ENCODE results near the gene EEF1E1.

EEF1E1 gene

DNA sequence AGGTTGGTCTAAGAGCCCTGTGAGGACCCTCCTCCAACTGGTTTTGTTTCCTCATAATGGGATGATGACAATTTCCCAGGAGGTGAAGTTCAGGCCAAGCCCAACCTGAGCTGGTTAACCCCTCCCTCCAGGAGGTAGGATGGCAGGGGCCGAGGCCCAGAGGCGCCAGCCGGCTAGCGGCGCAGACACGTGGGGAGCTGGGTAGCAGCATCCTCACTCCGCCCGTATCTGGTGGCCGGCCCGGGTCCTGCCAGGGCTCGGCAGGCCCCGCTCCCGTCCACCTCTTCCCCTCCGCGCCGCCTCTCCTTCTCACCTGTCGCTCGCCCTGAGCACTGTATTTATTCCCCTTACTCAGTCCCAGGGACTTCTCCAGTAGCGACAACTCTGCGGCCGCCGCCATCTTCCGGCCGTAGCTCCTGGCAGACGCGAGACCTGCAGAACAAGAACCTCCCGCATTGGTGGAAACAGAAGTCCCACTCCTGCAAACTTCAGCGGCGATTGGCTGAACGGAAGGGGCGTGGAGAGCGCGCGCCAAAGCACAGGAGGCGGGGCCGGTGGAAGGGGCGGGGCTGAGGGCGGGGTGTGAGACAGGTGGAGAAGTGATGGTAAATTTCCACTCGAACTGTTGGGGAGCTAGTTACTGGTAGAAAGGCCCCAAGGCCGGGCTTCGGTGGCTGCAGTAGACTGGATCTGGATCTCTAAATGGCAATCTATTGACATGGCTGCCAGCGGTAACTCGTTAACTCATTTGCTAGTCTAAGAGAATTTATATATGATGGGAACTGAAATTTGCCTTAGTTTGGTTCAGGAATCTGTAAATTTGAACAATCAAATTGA, at the start of gene EEF1E1:
TSS of gene EEF1E1 (minus strand) at position 427 of the 837 bp plus-strand sequence. CDS start at position 400, 27 bp downstream.
- peak; percentile 95 for DNase-seq (ENCODE audit: low read depth, low spot score)

DNA sequence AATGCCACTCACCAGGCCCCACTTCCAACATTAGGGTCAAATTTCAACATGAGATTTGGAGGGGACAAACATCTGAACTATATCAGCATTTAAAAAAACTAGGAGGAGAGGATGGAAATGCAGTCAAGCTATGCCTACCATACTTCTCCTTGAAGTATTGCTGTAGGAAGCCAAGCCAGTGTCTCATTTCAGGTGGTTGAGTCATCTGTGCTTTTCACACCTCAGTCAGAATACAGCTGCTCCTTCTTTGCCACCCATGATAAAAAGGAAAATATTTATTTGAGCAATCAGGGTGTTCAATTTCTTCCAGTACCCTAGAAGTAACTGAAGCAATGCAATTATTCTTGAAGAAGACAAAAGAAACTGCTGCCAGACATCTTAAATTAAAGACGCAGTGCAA, 47.0 kb upstream of the EEF1E1 start:
- no peak for DNase-seq (ENCODE audit: low read depth, low spot score)

- DNase-seq (ENCODE audit: low read depth, low spot score), result no peak
These were observed 41.6 kb upstream of the EEF1E1 start for GRCh38 chr6:8143945-8144344.

GRCh38 chr6:8139451-8139850, 37.1 kb upstream of the EEF1E1 start:
- no peak for DNase-seq (ENCODE audit: low read depth, low spot score)

- DNase-seq (ENCODE audit: low read depth, low spot score), result peak; percentile 20
These were observed 35.2 kb upstream of the EEF1E1 start for GRCh38 chr6:8137529-8137939.

- DNase-seq (ENCODE audit: low read depth, low spot score), result no peak
These were observed 32.9 kb upstream of the EEF1E1 start for GRCh38 chr6:8135276-8135675.

- no peak for DNase-seq (ENCODE audit: low read depth, low spot score)
These were observed 29.8 kb upstream of the EEF1E1 start for GRCh38 chr6:8132130-8132529.

DNA sequence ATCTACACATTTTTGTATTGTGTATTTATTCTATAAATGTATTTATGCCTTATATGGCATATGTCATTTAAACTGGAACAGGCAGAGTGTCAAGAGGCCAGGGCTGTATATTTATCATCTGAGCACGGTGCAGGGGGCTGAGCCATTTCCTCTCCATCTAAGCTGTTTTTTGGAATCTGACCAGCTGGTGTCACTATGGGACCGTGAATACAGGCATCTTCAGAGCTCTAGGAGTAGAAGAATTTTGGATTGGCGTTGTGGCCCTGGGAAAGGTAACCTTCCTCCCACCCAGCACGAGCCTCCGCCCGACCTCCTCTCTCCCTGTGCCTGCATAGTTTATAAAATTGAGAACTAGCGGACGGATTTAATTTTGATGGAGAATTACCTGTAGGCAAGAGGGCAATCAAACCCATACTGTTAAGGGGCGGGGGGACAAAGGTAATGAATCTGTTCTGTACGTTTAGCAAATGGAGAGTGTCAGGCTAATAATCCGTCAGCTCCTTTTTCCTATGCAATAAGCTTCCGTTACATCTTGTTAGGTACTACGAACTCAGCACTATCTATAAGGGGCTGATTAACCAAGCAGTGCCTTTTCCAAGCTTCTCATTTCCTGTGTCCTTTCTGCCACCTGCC, 29.0 kb upstream of the EEF1E1 start:
- DNase-seq (ENCODE audit: low read depth, low spot score), result peak; percentile 74

DNA sequence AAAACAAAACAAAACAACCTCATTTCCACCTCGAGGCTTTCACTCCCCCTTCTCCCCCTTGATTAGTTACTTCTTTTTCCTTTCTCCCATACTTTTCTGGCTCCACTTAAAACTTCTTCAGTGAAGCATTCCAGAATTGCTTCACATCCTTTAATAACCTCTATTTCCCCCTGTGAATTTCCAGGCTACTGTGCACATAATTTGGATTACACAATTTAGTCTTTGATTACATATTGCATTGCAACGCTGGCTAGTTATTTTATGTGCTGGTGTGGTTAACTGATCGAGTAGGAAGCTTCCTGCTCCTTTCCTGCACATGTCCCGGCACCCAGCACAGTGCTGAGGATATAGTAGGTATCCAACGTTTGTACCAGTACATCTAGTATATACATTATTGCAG, 28.1 kb upstream of the EEF1E1 start:
- no peak for DNase-seq (ENCODE audit: low read depth, low spot score)

DNA sequence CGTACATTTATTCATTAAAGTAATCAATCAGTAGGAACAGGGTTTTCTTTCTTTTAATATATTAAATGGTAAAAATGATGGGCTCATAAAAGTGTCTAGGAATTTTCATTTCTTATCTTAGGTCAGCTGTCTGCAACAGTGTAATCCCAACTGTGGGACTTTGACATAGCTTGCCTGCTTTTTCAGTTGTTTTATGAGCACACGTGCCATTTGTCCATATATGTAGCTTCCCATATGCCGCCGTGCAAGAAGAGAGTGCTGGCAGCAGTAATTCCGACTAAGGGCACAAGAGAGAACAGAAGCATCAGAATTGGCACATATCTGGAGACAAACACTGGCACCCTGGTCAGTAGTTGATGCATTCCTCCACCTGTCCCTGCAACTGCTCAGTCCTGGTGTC, 20.9 kb upstream of the EEF1E1 start:
- no peak for DNase-seq (ENCODE audit: low read depth, low spot score)

DNA sequence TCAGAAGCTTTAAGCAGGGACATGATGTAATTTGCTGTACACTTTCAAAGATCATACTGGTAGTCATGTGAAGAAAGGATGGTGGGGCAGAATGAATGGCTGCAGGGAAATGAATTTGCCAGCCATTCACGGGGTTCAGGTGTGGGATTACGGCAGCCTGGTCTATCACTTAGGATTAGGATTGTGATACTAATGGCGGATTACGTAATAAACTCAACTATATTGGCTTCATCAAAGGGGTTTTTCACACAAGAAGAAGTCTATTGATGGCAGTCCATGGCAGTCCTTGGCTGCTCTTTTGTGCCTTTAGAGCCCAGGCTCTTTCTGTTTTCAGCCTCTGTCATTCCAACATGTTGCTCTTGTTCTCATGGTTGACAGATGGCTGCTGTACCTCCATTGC, 12.6 kb upstream of the EEF1E1 start:
- DNase-seq (ENCODE audit: low read depth, low spot score), result no peak

GRCh38 chr6:8113131-8113654, 10.8 kb upstream of the EEF1E1 start:
- DNase-seq (ENCODE audit: low read depth, low spot score), result no peak

GRCh38 chr6:8110725-8111124, 8.4 kb upstream of the EEF1E1 start:
- DNase-seq (ENCODE audit: low read depth, low spot score), result no peak

- DNase-seq (ENCODE audit: low read depth, low spot score), result no peak
These were observed 7.9 kb upstream of the EEF1E1 start for GRCh38 chr6:8110117-8110721.

GRCh38 chr6:8108759-8109539, 6.6 kb upstream of the EEF1E1 start:
- DNase-seq (ENCODE audit: low read depth, low spot score), result no peak

GRCh38 chr6:8108031-8108660, 5.8 kb upstream of the EEF1E1 start:
- peak; percentile 23 for DNase-seq (ENCODE audit: low read depth, low spot score)

DNA sequence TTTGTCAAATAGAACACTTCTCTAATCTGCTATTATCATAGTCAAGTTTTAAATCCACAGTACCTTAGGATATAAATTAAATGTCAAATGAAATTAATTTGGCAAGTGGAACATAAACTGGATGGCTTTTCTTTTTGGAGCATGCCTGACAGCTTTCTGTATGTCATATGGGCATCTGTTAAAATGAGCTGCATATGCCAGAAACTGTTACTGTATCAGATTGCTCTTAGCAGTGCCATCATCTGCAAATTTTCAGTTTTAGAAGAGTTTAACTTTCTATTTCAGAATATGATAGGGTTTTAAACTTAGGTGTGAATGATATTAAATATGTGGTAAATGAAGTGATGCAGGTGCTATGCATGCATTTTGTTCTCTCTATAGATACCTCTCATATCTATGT, 3.4 kb upstream of the EEF1E1 start:
- DNase-seq (ENCODE audit: low read depth, low spot score), result no peak

DNA sequence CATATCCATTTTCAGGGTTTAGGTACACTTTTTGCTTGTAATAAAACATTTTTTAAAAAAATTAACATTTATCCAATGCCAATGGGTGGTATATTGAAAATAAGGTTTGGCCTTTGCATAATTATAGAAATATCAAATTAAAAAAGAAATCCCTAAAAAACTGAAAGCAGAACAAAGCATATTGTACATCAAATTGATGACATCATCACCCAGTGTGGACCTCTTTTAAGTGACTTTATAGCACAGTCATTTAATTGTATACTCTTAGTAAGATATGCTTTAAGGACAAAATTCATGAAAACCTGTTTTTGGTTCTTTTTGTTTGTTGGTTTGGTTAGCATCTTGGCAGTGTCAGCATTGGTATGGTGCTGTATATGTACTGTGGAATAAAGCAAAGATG, 1.4 kb upstream of the EEF1E1 start:
- no peak for DNase-seq (ENCODE audit: low read depth, low spot score)

GRCh38 chr6:8100159-8100854, 2.0 kb downstream of the EEF1E1 start:
- DNase-seq (ENCODE audit: low read depth, low spot score), result no peak

- no peak for DNase-seq (ENCODE audit: low read depth, low spot score)
These were observed 11.7 kb downstream of the EEF1E1 start for GRCh38 chr6:8090650-8091049.

DNA sequence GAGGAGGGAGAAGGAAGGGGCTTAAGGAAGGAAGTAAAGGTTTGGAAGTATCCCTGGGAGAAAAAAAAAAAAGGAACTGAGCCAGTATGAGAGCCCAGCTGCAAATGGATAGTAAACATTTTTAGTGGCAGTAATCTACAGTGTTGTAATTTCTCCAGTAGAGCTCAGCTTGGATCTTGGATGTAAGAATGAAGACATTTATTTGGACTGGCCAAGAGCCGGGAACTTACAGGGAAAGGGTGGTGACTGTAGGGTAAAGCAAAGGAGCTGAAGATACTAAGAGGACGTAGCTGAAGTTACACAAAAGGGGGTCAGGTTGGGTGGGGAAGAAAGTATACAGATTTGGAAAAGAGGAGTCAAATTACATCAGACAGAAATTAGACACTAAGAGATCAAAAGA, 13.5 kb downstream of the EEF1E1 start:
- no peak for DNase-seq (ENCODE audit: low read depth, low spot score)

All from ELF-1 (cell line).